Measurements from ENCODE around the gene SMCR8. TPM values are rescaled to one million over a fixed set of nuclear protein-coding genes. Genes with fewer than 3 reads are reported as not detected.
"Not testable (repeated sequence)": the region's sequence is repeated elsewhere in the genome, so short reads cannot be mapped to it uniquely, and the experiment has no call there.

Gene SMCR8
- total RNA-seq, 1 experiment from 2014 or later: 23.5 TPM

- DNase-seq (ENCODE audit: low spot score): no peak
- TF ChIP-seq EZH2 (IDR thresholded peaks at IDR 0.05; ENCODE audit: borderline replicate concordance, low read depth, low read length, poor library complexity, severe bottlenecking) (no peak), CTCF (conservative IDR thresholded peaks at IDR 0.05; ENCODE audit: low read depth, low read length) (no peak)
- intact Hi-C loops (cut with micrococcal nuclease; ENCODE audit: unreplicated experiment): no loop called here
- H3K27ac ChIP-seq (ENCODE audit: low read depth, low read length, poor library complexity, severe bottlenecking): no peak overlapping the region
- H3K27me3 ChIP-seq (replicated peaks; ENCODE audit: insufficient read depth, low read depth, low read length, poor library complexity): no peaks in the 10 kb centered on the region
- no peaks in the 10 kb centered on the region for H3K9me3 ChIP-seq (ENCODE audit: low read depth, low read length, poor library complexity, severe bottlenecking)
- no peak overlapping the region for H3K4me3 ChIP-seq (ENCODE audit: low read depth, low read length, poor library complexity, severe bottlenecking)
- POLR2A ChIA-PET (ENCODE audit: low non-redundant PET): no interaction called here
- H3K36me3 ChIP-seq (ENCODE audit: insufficient read depth, low read length, poor library complexity, severe bottlenecking): peaks cover 19% of the 10 kb centered on the region
- CTCF ChIA-PET: no interaction called here
- H3K4me1 ChIP-seq (ENCODE audit: insufficient read depth, low read length, poor library complexity, severe bottlenecking): no peaks in the 10 kb centered on the region
- no TSS peak for BruUV-seq (replicated peaks)
Measured at GRCh38 chr17:18332909-18333489, 17.9 kb downstream of the SMCR8 start.

DNA sequence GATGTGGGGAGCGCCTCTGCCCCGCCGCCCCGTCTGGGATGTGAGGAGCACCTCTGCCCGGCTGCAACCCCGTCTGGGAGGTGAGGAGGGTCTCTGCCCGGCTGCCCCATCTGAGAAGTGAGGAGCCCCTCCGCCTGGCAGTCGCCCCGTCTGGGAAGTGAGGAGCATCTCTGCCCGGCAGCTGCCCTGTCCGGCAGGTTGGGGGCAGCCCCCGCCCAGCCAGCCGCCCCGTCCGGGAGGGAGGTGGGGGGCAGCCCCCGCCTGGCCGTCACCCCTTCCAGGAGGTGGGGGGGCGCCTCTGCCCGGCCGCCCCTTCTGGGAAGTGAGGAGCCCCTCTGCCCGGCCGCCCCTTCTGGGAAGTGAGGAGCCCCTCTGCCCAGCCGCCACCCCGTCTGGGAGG is 23.1 kb downstream of the SMCR8 start:
- BruUV-seq (replicated peaks); CTCF ChIA-PET; H3K27ac ChIP-seq (ENCODE audit: low read depth, low read length, poor library complexity, severe bottlenecking); H3K4me3 ChIP-seq (ENCODE audit: low read depth, low read length, poor library complexity, severe bottlenecking); DNase-seq (ENCODE audit: low spot score); POLR2A ChIA-PET (ENCODE audit: low non-redundant PET); H3K27me3 ChIP-seq (replicated peaks; ENCODE audit: insufficient read depth, low read depth, low read length, poor library complexity); H3K4me1 ChIP-seq (ENCODE audit: insufficient read depth, low read length, poor library complexity, severe bottlenecking); H3K9me3 ChIP-seq (ENCODE audit: low read depth, low read length, poor library complexity, severe bottlenecking); intact Hi-C loops (cut with micrococcal nuclease; ENCODE audit: unreplicated experiment): not testable (repeated sequence)
- H3K36me3 ChIP-seq (ENCODE audit: insufficient read depth, low read length, poor library complexity, severe bottlenecking): peaks cover 31% of the 10 kb centered on the region

GRCh38 chr17:18339933-18340332 is 24.8 kb downstream of the SMCR8 start:
- no peaks in the 10 kb centered on the region for H3K9me3 ChIP-seq (ENCODE audit: low read depth, low read length, poor library complexity, severe bottlenecking)
- H3K4me3 ChIP-seq (ENCODE audit: low read depth, low read length, poor library complexity, severe bottlenecking): no peak overlapping the region
- H3K36me3 ChIP-seq (ENCODE audit: insufficient read depth, low read length, poor library complexity, severe bottlenecking): peaks cover 26% of the 10 kb centered on the region
- H3K27me3 ChIP-seq (replicated peaks; ENCODE audit: insufficient read depth, low read depth, low read length, poor library complexity): no peaks in the 10 kb centered on the region
- DNase-seq (ENCODE audit: low spot score): no peak
- intact Hi-C loops (cut with micrococcal nuclease; ENCODE audit: unreplicated experiment): no loop called here
- no peaks in the 10 kb centered on the region for H3K4me1 ChIP-seq (ENCODE audit: insufficient read depth, low read length, poor library complexity, severe bottlenecking)
- no peak for TF ChIP-seq EZH2 (IDR thresholded peaks at IDR 0.05; ENCODE audit: borderline replicate concordance, low read depth, low read length, poor library complexity, severe bottlenecking)
- no peak for TF ChIP-seq CTCF (conservative IDR thresholded peaks at IDR 0.05; ENCODE audit: low read depth, low read length)
- POLR2A ChIA-PET (ENCODE audit: low non-redundant PET): no interaction called here
- BruUV-seq (replicated peaks): no TSS peak
- no peak overlapping the region for H3K27ac ChIP-seq (ENCODE audit: low read depth, low read length, poor library complexity, severe bottlenecking)
- CTCF ChIA-PET: no interaction called here

GRCh38 chr17:18344021-18344420 is 28.9 kb downstream of the SMCR8 start:
- CTCF ChIA-PET: interaction anchor here (0.6 kb wide), 1 partner anchor 69 kb away, joined by 6 read pairs; no protein-coding TSS in a partner anchor
- Histone ChIP-seq H3K4me3 (ENCODE audit: low read depth, low read length, poor library complexity, severe bottlenecking) (no peak overlapping the region), H3K36me3 (ENCODE audit: insufficient read depth, low read length, poor library complexity, severe bottlenecking) (peaks cover 41% of the 10 kb centered on the region), H3K9me3 (ENCODE audit: low read depth, low read length, poor library complexity, severe bottlenecking) (no peaks in the 10 kb centered on the region), H3K27me3 (replicated peaks; ENCODE audit: insufficient read depth, low read depth, low read length, poor library complexity) (no peaks in the 10 kb centered on the region), H3K4me1 (ENCODE audit: insufficient read depth, low read length, poor library complexity, severe bottlenecking) (no peaks in the 10 kb centered on the region), H3K27ac (ENCODE audit: low read depth, low read length, poor library complexity, severe bottlenecking) (no peak overlapping the region)
- TSS peak; percentile 31 for BruUV-seq (replicated peaks)
- intact Hi-C loops (cut with micrococcal nuclease; ENCODE audit: unreplicated experiment): no loop called here
- DNase-seq (ENCODE audit: low spot score): no peak
- POLR2A ChIA-PET (ENCODE audit: low non-redundant PET): interaction anchor here (0.7 kb wide), 1 partner anchor 63 kb away, joined by 4 read pairs; no protein-coding TSS in a partner anchor
- TF ChIP-seq EZH2 (IDR thresholded peaks at IDR 0.05; ENCODE audit: borderline replicate concordance, low read depth, low read length, poor library complexity, severe bottlenecking) (no peak), CTCF (conservative IDR thresholded peaks at IDR 0.05; ENCODE audit: low read depth, low read length) (no peak)

Data from A673 (cell line).